GM19467 (cell line): Measurements from ENCODE around the gene G6PC3.

Experiments
- ATAC-seq: cut with Tn5 transposase; IDR thresholded peaks from one replicate; pipeline ENCODE4 v1.9.1; 2021; ENCODE audit warnings: mild to moderate bottlenecking, moderate library complexity; ENCODE audit not compliant: unreplicated experiment

G6PC3 gene

GRCh38 chr17:44059101-44059892, 11.2 kb upstream of the G6PC3 start:
- ATAC-seq = no peak

GRCh38 chr17:44061446-44061845, 9.1 kb upstream of the G6PC3 start:
- ATAC-seq = no peak

- no peak for ATAC-seq
Measured at GRCh38 chr17:44062871-44063270, 7.7 kb upstream of the G6PC3 start.

GRCh38 chr17:44063704-44064639, 6.6 kb upstream of the G6PC3 start:
- ATAC-seq = no peak

- ATAC-seq = no peak
Measured at GRCh38 chr17:44065668-44066203, 4.8 kb upstream of the G6PC3 start.

GRCh38 chr17:44066204-44066930, 4.2 kb upstream of the G6PC3 start, which contains the start of gene LSM12:
Gene LSM12 (minus strand): TSS chr17:44066671. CDS start chr17:44066587, 84 bp downstream.
- peak; percentile 60 for ATAC-seq

GRCh38 chr17:44067545-44067940, 3.0 kb upstream of the G6PC3 start:
- no peak for ATAC-seq

GRCh38 chr17:44069974-44070454, 521 bp upstream of the G6PC3 start:
- ATAC-seq = no peak

GRCh38 chr17:44071198-44071520, 624 bp downstream of the G6PC3 start:
- no peak for ATAC-seq

GRCh38 chr17:44071772-44072171, 1.2 kb downstream of the G6PC3 start:
- no peak for ATAC-seq

GRCh38 chr17:44074231-44074910, 3.8 kb downstream of the G6PC3 start:
- ATAC-seq = no peak

- ATAC-seq = no peak
Measured at GRCh38 chr17:44074911-44075285, 4.4 kb downstream of the G6PC3 start.

GRCh38 chr17:44075598-44076293, 5.2 kb downstream of the G6PC3 start:
- ATAC-seq = no peak

- no peak for ATAC-seq
Measured at GRCh38 chr17:44076716-44077594, 6.4 kb downstream of the G6PC3 start.

- ATAC-seq = no peak
Measured at GRCh38 chr17:44077595-44077909, 7.0 kb downstream of the G6PC3 start.

- ATAC-seq = no peak
Measured at GRCh38 chr17:44078412-44078811, 7.9 kb downstream of the G6PC3 start.

GRCh38 chr17:44079877-44080821, 9.6 kb downstream of the G6PC3 start:
- ATAC-seq = no peak

- ATAC-seq = no peak
Measured at GRCh38 chr17:44081681-44082080, 11.1 kb downstream of the G6PC3 start.
